ENCODE results near the gene RACGAP1. TPM values are rescaled to one million over a fixed set of nuclear protein-coding genes. Genes with fewer than 3 reads are reported as not detected.

RACGAP1 gene
- total RNA-seq, 1 donor: 88.1 TPM

GRCh38 chr12:49953151-49953550, 72.1 kb downstream of the RACGAP1 start:
- no peak overlapping the region for H3K4me3 ChIP-seq (ENCODE audit: low read depth, low read length)
- no peak for TF ChIP-seq CTCF (IDR thresholded peaks at IDR 0.05; ENCODE audit: insufficient read depth, low read length)
- DNase-seq (ENCODE audit: low read depth): no peak

- H3K4me3 ChIP-seq (ENCODE audit: low read depth, low read length): no peak overlapping the region
- DNase-seq (ENCODE audit: low read depth): no peak
- TF ChIP-seq CTCF (IDR thresholded peaks at IDR 0.05; ENCODE audit: insufficient read depth, low read length): no peak
These were observed 72.8 kb downstream of the RACGAP1 start for GRCh38 chr12:49952391-49953055.

- H3K4me3 ChIP-seq (ENCODE audit: low read depth, low read length): no peak overlapping the region
- DNase-seq (ENCODE audit: low read depth): no peak
- TF ChIP-seq CTCF (IDR thresholded peaks at IDR 0.05; ENCODE audit: insufficient read depth, low read length): no peak
These were observed 73.7 kb downstream of the RACGAP1 start for GRCh38 chr12:49951411-49952240.

- no peak for DNase-seq (ENCODE audit: low read depth)
- TF ChIP-seq CTCF (IDR thresholded peaks at IDR 0.05; ENCODE audit: insufficient read depth, low read length): no peak
- H3K4me3 ChIP-seq (ENCODE audit: low read depth, low read length): no peak within 1 kb of the TSS
These were observed 74.7 kb downstream of the RACGAP1 start, which contains the start of gene AQP2 for GRCh38 chr12:49950273-49951251. Gene AQP2, plus strand, starts transcription at chr12:49950737. Its CDS starts 94 bp downstream, at chr12:49950831.

- no peak for DNase-seq (ENCODE audit: low read depth)
- no peak for TF ChIP-seq CTCF (IDR thresholded peaks at IDR 0.05; ENCODE audit: insufficient read depth, low read length)
- H3K4me3 ChIP-seq (ENCODE audit: low read depth, low read length): no peak overlapping the region
These were observed 75.4 kb downstream of the RACGAP1 start for GRCh38 chr12:49949866-49950265.
